ENCODE results near the gene BABAM2.

Gene BABAM2

GRCh38 chr2:28219758-28220368 is 329.3 kb downstream of the BABAM2 start:
- Histone ChIP-seq H3K79me2 (no peaks in the 10 kb centered on the region), H3K27ac (no peak overlapping the region), H3K9ac (no peak overlapping the region), H3K4me1 (no peaks in the 10 kb centered on the region), H3K9me3 (ENCODE audit: control insufficient read depth, low read length) (no peaks in the 10 kb centered on the region), H3K4me3 (ENCODE audit: low read depth, low read length) (no peak overlapping the region), H3K36me3 (ENCODE audit: control insufficient read depth, insufficient read depth, low read length) (no peaks in the 10 kb centered on the region), H3K27me3 (ENCODE audit: control insufficient read depth, insufficient read depth, low read length) (no peaks in the 10 kb centered on the region), H2AFZ (no peak overlapping the region), H3K4me2 (ENCODE audit: low read length) (no peak overlapping the region)
- no peak for TF ChIP-seq CTCF (IDR thresholded peaks at IDR 0.05)

- H3K27me3 ChIP-seq (ENCODE audit: control insufficient read depth, insufficient read depth, low read length): no peaks in the 10 kb centered on the region
- H2AFZ ChIP-seq: no peak overlapping the region
- TF ChIP-seq CTCF (IDR thresholded peaks at IDR 0.05): no peak
- no peak overlapping the region for H3K9ac ChIP-seq
- no peak overlapping the region for H3K27ac ChIP-seq
- H3K79me2 ChIP-seq: no peaks in the 10 kb centered on the region
- no peak overlapping the region for H3K4me3 ChIP-seq (ENCODE audit: low read depth, low read length)
- H3K9me3 ChIP-seq (ENCODE audit: control insufficient read depth, low read length): no peaks in the 10 kb centered on the region
- H3K4me1 ChIP-seq: no peaks in the 10 kb centered on the region
- H3K4me2 ChIP-seq (ENCODE audit: low read length): no peak overlapping the region
- H3K36me3 ChIP-seq (ENCODE audit: control insufficient read depth, insufficient read depth, low read length): no peaks in the 10 kb centered on the region
Observed at GRCh38 chr2:28224648-28225472, 334.3 kb downstream of the BABAM2 start.

- Histone ChIP-seq H3K27me3 (ENCODE audit: control insufficient read depth, insufficient read depth, low read length) (no peaks in the 10 kb centered on the region), H3K9ac (no peak overlapping the region), H3K4me3 (ENCODE audit: low read depth, low read length) (no peak overlapping the region), H3K4me2 (ENCODE audit: low read length) (no peak overlapping the region), H3K36me3 (ENCODE audit: control insufficient read depth, insufficient read depth, low read length) (no peaks in the 10 kb centered on the region), H3K27ac (no peak overlapping the region), H2AFZ (no peak overlapping the region), H3K9me3 (ENCODE audit: control insufficient read depth, low read length) (no peaks in the 10 kb centered on the region), H3K4me1 (no peaks in the 10 kb centered on the region), H3K79me2 (no peaks in the 10 kb centered on the region)
- TF ChIP-seq CTCF (IDR thresholded peaks at IDR 0.05): no peak
Observed at GRCh38 chr2:28225473-28226080, 335.0 kb downstream of the BABAM2 start.

DNA sequence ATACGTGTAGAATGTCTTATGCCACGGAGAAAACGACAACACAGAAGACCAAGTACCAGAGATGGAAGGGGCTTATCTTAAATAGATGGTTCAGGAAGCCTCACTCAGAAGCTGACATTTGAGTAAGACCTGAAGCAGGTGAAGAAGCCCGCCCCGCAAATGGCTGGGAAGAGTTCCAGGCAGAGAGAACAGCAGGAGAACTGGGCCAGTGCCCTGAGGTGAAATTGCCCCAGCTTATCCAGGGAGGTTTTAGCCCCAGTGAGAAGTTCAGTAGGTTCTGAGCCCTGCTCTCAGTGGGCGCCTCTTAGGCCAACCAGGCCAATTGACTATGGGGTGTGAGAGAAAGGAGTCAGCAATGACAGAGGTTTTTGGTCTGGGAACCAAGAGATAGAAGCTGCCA is 336.0 kb downstream of the BABAM2 start:
- H2AFZ ChIP-seq: no peak overlapping the region
- H3K9me3 ChIP-seq (ENCODE audit: control insufficient read depth, low read length): no peaks in the 10 kb centered on the region
- no peak overlapping the region for H3K27ac ChIP-seq
- H3K27me3 ChIP-seq (ENCODE audit: control insufficient read depth, insufficient read depth, low read length): no peaks in the 10 kb centered on the region
- H3K9ac ChIP-seq: no peak overlapping the region
- H3K36me3 ChIP-seq (ENCODE audit: control insufficient read depth, insufficient read depth, low read length): no peaks in the 10 kb centered on the region
- H3K4me2 ChIP-seq (ENCODE audit: low read length): no peak overlapping the region
- H3K4me1 ChIP-seq: no peaks in the 10 kb centered on the region
- H3K4me3 ChIP-seq (ENCODE audit: low read depth, low read length): no peak overlapping the region
- TF ChIP-seq CTCF (IDR thresholded peaks at IDR 0.05): no peak
- no peaks in the 10 kb centered on the region for H3K79me2 ChIP-seq

Data from parathyroid adenoma (tissue), 2 donors.